Liver (tissue), 9 donors: Measurements from ENCODE around the gene ITM2C. TPM values are rescaled to one million over a fixed set of nuclear protein-coding genes. Genes with fewer than 3 reads are reported as not detected.

Source experiments
- DNase-seq: peaks from one replicate; pipeline ENCODE4 v3.0.0-alpha.2; 2017; ENCODE audit warnings: low spot score
- H3K27ac ChIP-seq, 2 donors: one replicate each; pipeline ENCODE4 v1.7.0; 2013; ENCODE audit warnings: inconsistent platforms in 2 of 2, low read length in 2 of 2, control low read depth in 1 of 2, low read depth in 1 of 2, mild to moderate bottlenecking in 1 of 2
- H3K27me3 ChIP-seq, 4 donors: one replicate each; pipeline versions ENCODE4 v1.6.1 to v1.7.0; 2013; ENCODE audit warnings: low read length in 3 of 4, inconsistent platforms in 1 of 4, mild to moderate bottlenecking in 1 of 4, moderate library complexity in 1 of 4; ENCODE audit not compliant: control insufficient read depth in 4 of 4, insufficient read depth in 4 of 4
- H3K36me3 ChIP-seq, 4 donors: one replicate each; pipeline versions ENCODE4 v1.6.1 to v1.7.0; 2013; ENCODE audit warnings: low read length in 3 of 4, mild to moderate bottlenecking in 3 of 4, low read depth in 1 of 4, moderate library complexity in 1 of 4; ENCODE audit not compliant: control insufficient read depth in 4 of 4, insufficient read depth in 3 of 4
- H3K4me1 ChIP-seq, 4 donors: one replicate each; pipeline versions ENCODE4 v1.6.1 to v1.7.0; 2013; ENCODE audit warnings: low read length in 3 of 4, mild to moderate bottlenecking in 3 of 4, moderate library complexity in 1 of 4; ENCODE audit not compliant: control insufficient read depth in 4 of 4, insufficient read depth in 4 of 4
- H3K4me3 ChIP-seq, 3 donors: one replicate each; pipeline versions ENCODE4 v1.6.1 to v1.7.0; 2013; ENCODE audit warnings: low read length in 3 of 3, control low read depth in 1 of 3, low read depth in 1 of 3, mild to moderate bottlenecking in 1 of 3
- H3K9ac ChIP-seq, 2 donors: one replicate each; pipeline ENCODE4 v1.7.0; 2013; ENCODE audit warnings: low read length in 2 of 2, mild to moderate bottlenecking in 2 of 2, moderate library complexity in 2 of 2, control low read depth in 1 of 2, low read depth in 1 of 2
- H3K9me3 ChIP-seq, 4 donors: one replicate each; pipeline versions ENCODE4 v1.6.1 to v1.7.0; 2013; ENCODE audit warnings: low read length in 3 of 4; ENCODE audit not compliant: control insufficient read depth in 4 of 4
- ATF3 ChIP-seq: IDR thresholded peaks from 2 replicates; pipeline ENCODE4 v1.6.1; 2016; ENCODE audit warnings: antibody characterized with exemption
- CTCF ChIP-seq: fragments of 150-350 bp; IDR thresholded peaks from 2 replicates; pipeline ENCODE4 v1.5.1; 2017; ENCODE audit warnings: improper control_type of control experiment, low read depth, low read length; ENCODE audit not compliant: missing input control
- EGR1 ChIP-seq, 2 donors: IDR thresholded peaks; 2 replicates each; pipeline ENCODE4 v1.6.1; 2016 to 2018; ENCODE audit warnings: antibody characterized with exemption in 2 of 2, low read depth in 2 of 2
- FOXA1 ChIP-seq: IDR thresholded peaks from 2 replicates; pipeline ENCODE4 v1.6.1; 2016; ENCODE audit warnings: antibody characterized with exemption
- FOXA2 ChIP-seq: IDR thresholded peaks from 2 replicates; pipeline ENCODE4 v1.6.1; 2016; ENCODE audit warnings: antibody characterized with exemption
- GABPA ChIP-seq, 2 donors: IDR thresholded peaks in 1 of 2; conservative IDR thresholded peaks in 1 of 2; 2 replicates each; pipeline ENCODE4 v1.6.1; 2016; ENCODE audit warnings: antibody characterized with exemption in 2 of 2, mild to moderate bottlenecking in 1 of 2, moderate library complexity in 1 of 2
- HNF4A ChIP-seq, 2 donors: conservative IDR thresholded peaks; 2 replicates each; pipeline ENCODE4 v1.6.1; 2016; ENCODE audit warnings: antibody characterized with exemption in 2 of 2, mild to moderate bottlenecking in 2 of 2
- HNF4G ChIP-seq: IDR thresholded peaks from 2 replicates; pipeline ENCODE4 v1.6.1; 2016; ENCODE audit warnings: antibody characterized with exemption
- JUND ChIP-seq, 2 donors: IDR thresholded peaks; 2 replicates each; pipeline ENCODE4 v1.6.1; 2016; ENCODE audit warnings: antibody characterized with exemption in 2 of 2
- MAX ChIP-seq: IDR thresholded peaks from 2 replicates; pipeline ENCODE4 v1.6.1; 2016; ENCODE audit warnings: antibody characterized with exemption
- NR2F2 ChIP-seq: IDR thresholded peaks from 2 replicates; pipeline ENCODE4 v1.6.1; 2016; ENCODE audit warnings: antibody characterized with exemption
- RAD21 ChIP-seq, 2 donors: IDR thresholded peaks; 2 replicates each; pipeline ENCODE4 v1.6.1; 2016; ENCODE audit warnings: antibody characterized with exemption in 2 of 2, mild to moderate bottlenecking in 2 of 2
- REST ChIP-seq: IDR thresholded peaks from 2 replicates; pipeline ENCODE4 v1.6.1; 2016; ENCODE audit warnings: antibody characterized with exemption, mild to moderate bottlenecking
- RXRA ChIP-seq, 2 donors: IDR thresholded peaks; 2 replicates each; pipeline ENCODE4 v1.6.1; 2017 to 2018; ENCODE audit warnings: antibody characterized with exemption in 2 of 2, mild to moderate bottlenecking in 1 of 2
- SP1 ChIP-seq: IDR thresholded peaks from 2 replicates; pipeline ENCODE4 v1.6.1; 2018; ENCODE audit warnings: antibody characterized with exemption, mild to moderate bottlenecking
- TAF1 ChIP-seq: conservative IDR thresholded peaks from 2 replicates; pipeline ENCODE4 v1.6.1; 2016; ENCODE audit warnings: antibody characterized with exemption, mild to moderate bottlenecking
- YY1 ChIP-seq: IDR thresholded peaks from 2 replicates; pipeline ENCODE4 v1.6.1; 2016; ENCODE audit warnings: antibody characterized with exemption, mild to moderate bottlenecking
- ZBTB33 ChIP-seq: IDR thresholded peaks from 2 replicates; pipeline ENCODE4 v1.6.1; 2016; ENCODE audit warnings: antibody characterized with exemption
- WGBS: extraction: QIAGEN DNeasy Blood & Tissue Kit; methylation state at CpG from one replicate; pipeline ENCODE4 v1.1.7; 2013; 5-methylcytosine and 5-hydroxymethylcytosine counted together
- polyA plus RNA-seq, 2 donors: library from polyadenylated mRNA; stranded (reverse) in 1 of 2; unstranded in 1 of 2; fragments of 200-250 nt in 1 of 2; fragments of >200 nt in 1 of 2; fragmentation: Nextera tagmentation in 1 of 2; extraction: Ambion mirVana in 1 of 2; gene quantifications; one replicate each; pipeline versions ENCODE4 v1.2.1 to v1.2.3, GENCODE V29; 2013 to 2015
- total RNA-seq, 2 donors: library from RNA; depleted of rRNA; stranded (reverse); fragments of >200 nt; gene quantifications; one replicate each; pipeline ENCODE4 v1.2.3, GENCODE V29; 2014
- donor health status: healthy.
- donor health status: healthy.
- donor health status: healthy.
- donor health status: healthy.
- donor health status: healthy.

The ITM2C gene
- total and polyA plus RNA-seq, 4 donors: 13.6 to 45.2 (median 27.6) TPM

- TF ChIP-seq SP1: no peak
- no peak for TF ChIP-seq YY1
- TF ChIP-seq HNF4A (conservative IDR thresholded peaks at IDR 0.05): no peak
- TF ChIP-seq RAD21 (IDR thresholded peaks at IDR 0.05): no peak
- TF ChIP-seq HNF4G: no peak
- no peak for TF ChIP-seq NR2F2
Measured at GRCh38 chr2:230869914-230870543, 5.3 kb downstream of the ITM2C start (continued).

- Histone ChIP-seq H3K27ac (no peak overlapping the region), H3K36me3 (no peaks in the 10 kb centered on the region), H3K4me1 (peaks cover 0 to 8% (median 0%) of the 10 kb centered on the region in 4 donors), H3K9ac (no peak overlapping the region), H3K27me3 (no peaks in the 10 kb centered on the region), H3K9me3 (no peaks in the 10 kb centered on the region), H3K4me3 (no peak overlapping the region)
- no peak for DNase-seq
- 74% methylated on average over 18 of the region's 18 CpGs for WGBS
- no peak for TF ChIP-seq SP1
- TF ChIP-seq EGR1 (IDR thresholded peaks at IDR 0.05; ENCODE audit: low read depth in 2 of 2): no peak
- no peak for TF ChIP-seq ATF3
- no peak for TF ChIP-seq ZBTB33
- no peak for TF ChIP-seq HNF4G
- TF ChIP-seq FOXA2: no peak
- TF ChIP-seq HNF4A (conservative IDR thresholded peaks at IDR 0.05): no peak
- TF ChIP-seq JUND (IDR thresholded peaks at IDR 0.05): no peak
- TF ChIP-seq GABPA (IDR thresholded peaks at IDR 0.05 in 1 of 2, conservative IDR thresholded peaks at IDR 0.05 in 1 of 2): no peak
- no peak for TF ChIP-seq TAF1
- TF ChIP-seq CTCF: no peak
- TF ChIP-seq REST: no peak
- no peak for TF ChIP-seq NR2F2
- TF ChIP-seq MAX: no peak
- TF ChIP-seq RXRA (IDR thresholded peaks at IDR 0.05): no peak
- no peak for TF ChIP-seq RAD21 (IDR thresholded peaks at IDR 0.05)
- TF ChIP-seq FOXA1: no peak
- no peak for TF ChIP-seq YY1
Measured at GRCh38 chr2:230870544-230871360, 6.0 kb downstream of the ITM2C start.
